ENCODE data around the gene TMEFF2.

- TF ChIP-seq POLR2A (IDR thresholded peaks at IDR 0.05; ENCODE audit: low read depth, low read length) (no peak), RCOR1 (IDR thresholded peaks at IDR 0.05; ENCODE audit: insufficient replicate concordance, low read length) (no peak), CTCF (conservative IDR thresholded peaks at IDR 0.05; ENCODE audit: low read depth, low read length) (no peak), MAFK (IDR thresholded peaks at IDR 0.05; ENCODE audit: low read depth, low read length) (no peak), MXI1 (IDR thresholded peaks at IDR 0.05; ENCODE audit: borderline replicate concordance, low read depth, low read length) (no peak), FOS (IDR thresholded peaks at IDR 0.05; ENCODE audit: low read depth, low read length) (no peak), RAD21 (IDR thresholded peaks at IDR 0.05; ENCODE audit: low read length) (no peak), RFX5 (IDR thresholded peaks at IDR 0.05; ENCODE audit: low read depth, low read length) (no peak), CEBPB (IDR thresholded peaks at IDR 0.05; ENCODE audit: low read depth, low read length) (no peak), USF2 (IDR thresholded peaks at IDR 0.05; ENCODE audit: low read depth, low read length) (no peak), NFE2L2 (IDR thresholded peaks at IDR 0.05; ENCODE audit: low read depth, low read length) (no peak), CHD1 (IDR thresholded peaks at IDR 0.05; ENCODE audit: low read depth, low read length) (no peak)
Observed at GRCh38 chr2:191974676-191975075, 220.1 kb downstream of the TMEFF2 start.

Data from IMR-90 (cell line).